PC-9 (cell line): ENCODE data around the gene TMEM9. TPM values are rescaled to one million over a fixed set of nuclear protein-coding genes. Genes with fewer than 3 reads are reported as not detected.

ENCODE experiments used
- BruUV-seq: library from RNA; stranded (reverse); fragments of 400-500 nt; replicated peaks from 2 replicates; lab custom pipeline; 2021; lab: Mats Ljungman, UMichigan
- CTCF ChIA-PET: fragments of 300-600 bp; sonication (Branson Sonifier 250); formaldehyde crosslinking; loops from one replicate; lab custom pipeline; 2022; ENCODE audit warnings: antibody characterized with exemption; lab: Charles Lee
- POLR2A ChIA-PET: fragments of 300-600 bp; sonication (Branson Sonifier 250); formaldehyde crosslinking; loops from one replicate; lab custom pipeline; 2022; ENCODE audit warnings: antibody characterized with exemption; ENCODE audit not compliant: unreplicated experiment; lab: Charles Lee
- DNase-seq, 2 experiments: peaks; one replicate each; pipeline versions ENCODE4 v3.0.0 to v3.0.0-alpha.2; 2015 to 2022; ENCODE audit warnings: mixed read lengths in 1 of 2
- H2AFZ ChIP-seq: fragments of 200-600 bp; sonication (generic); 2 replicates; pipeline ENCODE4 v1.8.1; 2017; ENCODE audit warnings: antibody characterized with exemption
- H3F3A ChIP-seq: fragments of 200-600 bp; sonication (generic); 2 replicates; pipeline ENCODE4 v1.8.1; 2017; ENCODE audit warnings: antibody characterized with exemption, mild to moderate bottlenecking, low read depth; ENCODE audit not compliant: insufficient read depth
- H3K27ac ChIP-seq: fragments of 200-600 bp; sonication (generic); 2 replicates; pipeline ENCODE4 v1.6.1; 2016; ENCODE audit warnings: mixed run types
- H3K27me3 ChIP-seq: fragments of 200-600 bp; sonication (generic); 2 replicates; pipeline ENCODE4 v1.6.1; 2016; ENCODE audit warnings: low read depth, mixed run types; ENCODE audit not compliant: insufficient read depth
- H3K36me3 ChIP-seq: fragments of 200-600 bp; sonication (generic); 2 replicates; pipeline ENCODE4 v1.6.1; 2016; ENCODE audit warnings: low read depth, mixed run types
- H3K4me1 ChIP-seq: fragments of 200-600 bp; sonication (generic); replicated peaks from 2 replicates; pipeline ENCODE4 v1.6.1; 2016; ENCODE audit warnings: mixed run types; ENCODE audit not compliant: insufficient read depth
- H3K4me2 ChIP-seq: fragments of 200-600 bp; sonication (generic); 2 replicates; pipeline ENCODE4 v1.6.1; 2017; ENCODE audit warnings: mixed run types
- H3K4me3 ChIP-seq: fragments of 200-600 bp; sonication (generic); 2 replicates; pipeline ENCODE4 v1.6.1; 2016; ENCODE audit warnings: mixed run types
- H3K79me2 ChIP-seq: fragments of 200-600 bp; sonication (generic); 2 replicates; pipeline ENCODE4 v1.6.1; 2017; ENCODE audit warnings: low read depth, mixed run types
- H3K9me2 ChIP-seq: fragments of 200-600 bp; sonication (generic); 2 replicates; pipeline ENCODE4 v1.8.1; 2017; ENCODE audit warnings: mild to moderate bottlenecking; ENCODE audit not compliant: insufficient read depth
- H3K9me3 ChIP-seq: fragments of 200-600 bp; sonication (generic); 2 replicates; pipeline ENCODE4 v1.8.1; 2016; ENCODE audit warnings: low read depth; ENCODE audit not compliant: insufficient read depth
- H4K20me1 ChIP-seq: fragments of 200-600 bp; sonication (generic); 2 replicates; pipeline ENCODE4 v1.8.1; 2017; ENCODE audit not compliant: insufficient read depth
- EZH2 ChIP-seq: fragments of 200-600 bp; sonication (generic); IDR thresholded peaks from 2 replicates; pipeline ENCODE4 v1.8.0; 2017; ENCODE audit warnings: antibody characterized with exemption, low read depth
- intact Hi-C: fragments of 100-400 bp; cut with micrococcal nuclease; formaldehyde crosslinking; loops from one replicate; pipeline ENCODE4 v1.10.0; 2022; ENCODE audit not compliant: unreplicated experiment
- total RNA-seq: library from RNA; stranded (reverse); gene quantifications from 2 replicates; pipeline ENCODE4 v1.2.3, GENCODE V29; 2021
- TF ChIP-seq, protein P1 (sequence below): fragments of 200-600 bp; sonication (generic); conservative IDR thresholded peaks from 2 replicates; pipeline ENCODE4 v1.6.1; 2017; ENCODE audit warnings: mixed run types, antibody characterized with exemption, mild to moderate bottlenecking, moderate library complexity

TMEM9 gene
- total RNA-seq, 1 experiment from 2014 or later, result 94.3 TPM

DNA sequence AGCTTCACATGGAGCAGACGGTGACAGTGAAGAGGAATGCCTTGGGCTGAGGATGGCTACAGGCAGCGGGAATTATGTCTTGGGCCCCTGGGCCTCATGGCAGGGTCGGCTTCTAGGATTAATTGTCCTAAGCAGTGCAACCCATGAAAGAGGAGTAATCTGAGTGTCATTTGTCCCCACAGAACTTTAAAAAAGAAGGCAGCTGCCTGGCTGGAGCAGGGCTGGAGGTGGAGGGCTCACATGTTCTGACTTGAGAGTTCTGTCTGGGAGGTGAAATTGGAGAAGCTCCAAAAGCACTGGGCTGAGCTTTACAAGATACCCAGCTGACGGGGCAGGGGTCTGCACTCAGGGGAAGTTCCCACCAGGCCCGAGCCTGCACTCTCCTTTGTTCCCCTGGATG lies 64.7 kb downstream of the TMEM9 start:
- no peaks in the 10 kb centered on the region for H3K9me2 ChIP-seq
- no peak for DNase-seq
- ChIA-PET POLR2A (no interaction called here), CTCF (no interaction called here)
- no peaks in the 10 kb centered on the region for H3K4me1 ChIP-seq
- H3K4me3 ChIP-seq, result no peak overlapping the region
- intact Hi-C loops, result no loop called here
- H3K4me2 ChIP-seq, result no peak overlapping the region
- no peak overlapping the region for H3K27ac ChIP-seq
- no peaks in the 10 kb centered on the region for H3K79me2 ChIP-seq
- no peaks in the 10 kb centered on the region for H3F3A ChIP-seq
- H3K9me3 ChIP-seq, result no peaks in the 10 kb centered on the region
- BruUV-seq, result no TSS peak
- TF ChIP-seq, protein P1, sequence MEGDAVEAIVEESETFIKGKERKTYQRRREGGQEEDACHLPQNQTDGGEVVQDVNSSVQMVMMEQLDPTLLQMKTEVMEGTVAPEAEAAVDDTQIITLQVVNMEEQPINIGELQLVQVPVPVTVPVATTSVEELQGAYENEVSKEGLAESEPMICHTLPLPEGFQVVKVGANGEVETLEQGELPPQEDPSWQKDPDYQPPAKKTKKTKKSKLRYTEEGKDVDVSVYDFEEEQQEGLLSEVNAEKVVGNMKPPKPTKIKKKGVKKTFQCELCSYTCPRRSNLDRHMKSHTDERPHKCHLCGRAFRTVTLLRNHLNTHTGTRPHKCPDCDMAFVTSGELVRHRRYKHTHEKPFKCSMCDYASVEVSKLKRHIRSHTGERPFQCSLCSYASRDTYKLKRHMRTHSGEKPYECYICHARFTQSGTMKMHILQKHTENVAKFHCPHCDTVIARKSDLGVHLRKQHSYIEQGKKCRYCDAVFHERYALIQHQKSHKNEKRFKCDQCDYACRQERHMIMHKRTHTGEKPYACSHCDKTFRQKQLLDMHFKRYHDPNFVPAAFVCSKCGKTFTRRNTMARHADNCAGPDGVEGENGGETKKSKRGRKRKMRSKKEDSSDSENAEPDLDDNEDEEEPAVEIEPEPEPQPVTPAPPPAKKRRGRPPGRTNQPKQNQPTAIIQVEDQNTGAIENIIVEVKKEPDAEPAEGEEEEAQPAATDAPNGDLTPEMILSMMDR, result no peak
- TF ChIP-seq EZH2, result no peak
- no peak overlapping the region for H2AFZ ChIP-seq
- H3K27me3 ChIP-seq, result peaks cover 47% of the 10 kb centered on the region
- H3K36me3 ChIP-seq, result no peaks in the 10 kb centered on the region
- no peaks in the 10 kb centered on the region for H4K20me1 ChIP-seq

DNA sequence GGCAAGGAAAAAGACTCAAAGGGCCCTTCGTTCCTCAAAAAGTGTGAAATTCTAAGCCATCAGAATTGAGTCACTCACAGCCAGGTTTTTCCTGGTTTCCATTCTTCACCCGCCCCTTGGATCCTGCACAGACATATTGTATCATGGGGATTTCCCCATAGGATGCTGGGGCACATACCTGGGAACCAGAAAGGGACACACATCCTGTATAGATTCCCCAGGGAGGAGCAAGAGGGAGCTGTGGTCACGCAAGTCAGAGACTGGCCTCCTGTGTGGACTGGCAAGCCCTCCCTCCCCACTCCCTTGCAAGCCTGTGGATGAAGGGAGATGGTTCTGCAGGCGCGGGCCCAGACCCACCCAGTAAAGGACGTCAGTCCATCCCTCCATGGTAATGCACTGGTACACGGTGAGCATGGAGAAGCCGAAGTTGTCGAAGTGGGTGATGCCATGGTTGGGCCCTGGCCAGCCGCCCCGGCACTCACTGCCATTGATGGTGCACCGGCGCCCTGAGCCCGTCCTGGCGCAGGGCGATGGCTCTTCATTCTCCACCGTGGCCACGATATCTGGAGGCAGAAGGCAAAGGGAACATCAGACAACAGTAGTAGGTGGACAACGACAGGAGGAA lies 65.3 kb downstream of the TMEM9 start:
- Histone ChIP-seq H3K4me3 (no peak overlapping the region), H3K4me2 (no peak overlapping the region), H2AFZ (no peak overlapping the region), H3F3A (no peaks in the 10 kb centered on the region), H3K4me1 (no peaks in the 10 kb centered on the region), H3K27ac (no peak overlapping the region), H3K27me3 (peaks cover 51% of the 10 kb centered on the region), H4K20me1 (no peaks in the 10 kb centered on the region), H3K79me2 (no peaks in the 10 kb centered on the region), H3K9me3 (no peaks in the 10 kb centered on the region), H3K36me3 (no peaks in the 10 kb centered on the region), H3K9me2 (no peaks in the 10 kb centered on the region)
- no TSS peak for BruUV-seq
- TF ChIP-seq, protein P1, result no peak
- no peak for TF ChIP-seq EZH2
- POLR2A ChIA-PET, result no interaction called here
- intact Hi-C loops, result no loop called here
- DNase-seq, result no peak
- CTCF ChIA-PET, result no interaction called here

DNA sequence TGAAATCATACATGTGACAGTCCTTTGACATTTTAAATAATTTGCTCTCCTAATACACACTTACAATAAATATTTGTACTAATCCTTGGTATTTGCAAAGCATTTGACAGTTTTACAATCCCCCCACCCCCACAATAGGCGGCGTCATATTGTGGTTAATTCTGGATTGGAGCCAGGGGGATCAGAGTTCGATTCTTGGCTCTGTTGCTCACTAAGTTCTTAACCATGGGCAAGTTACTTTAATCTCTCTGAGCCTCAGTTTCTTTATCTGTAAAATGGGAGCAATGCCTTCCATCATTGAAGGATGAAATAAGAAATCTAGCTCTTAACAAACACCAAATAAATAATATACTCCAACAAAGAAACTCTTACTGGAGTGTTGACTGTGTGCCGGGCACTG lies 65.9 kb downstream of the TMEM9 start:
- no peak for DNase-seq
- Histone ChIP-seq H2AFZ (no peak overlapping the region), H3K4me2 (no peak overlapping the region), H3K9me3 (no peaks in the 10 kb centered on the region), H3K9me2 (no peaks in the 10 kb centered on the region), H3K79me2 (no peaks in the 10 kb centered on the region), H3K27me3 (peaks cover 53% of the 10 kb centered on the region), H4K20me1 (no peaks in the 10 kb centered on the region), H3K4me1 (no peaks in the 10 kb centered on the region), H3K27ac (no peak overlapping the region), H3K36me3 (no peaks in the 10 kb centered on the region), H3K4me3 (no peak overlapping the region), H3F3A (no peaks in the 10 kb centered on the region)
- intact Hi-C loops, result no loop called here
- CTCF ChIA-PET, result no interaction called here
- BruUV-seq, result no TSS peak
- TF ChIP-seq, protein P1, result no peak
- TF ChIP-seq EZH2, result no peak
- POLR2A ChIA-PET, result no interaction called here
